Measurements from ENCODE around the gene NDUFB11.
A peak's percentile ranks its signal among the peaks of the same experiment; 100 is the strongest.
"Not testable (repeated sequence)": the region's sequence is repeated elsewhere in the genome, so short reads cannot be mapped to it uniquely, and the experiment has no call there.

Gene NDUFB11

DNA sequence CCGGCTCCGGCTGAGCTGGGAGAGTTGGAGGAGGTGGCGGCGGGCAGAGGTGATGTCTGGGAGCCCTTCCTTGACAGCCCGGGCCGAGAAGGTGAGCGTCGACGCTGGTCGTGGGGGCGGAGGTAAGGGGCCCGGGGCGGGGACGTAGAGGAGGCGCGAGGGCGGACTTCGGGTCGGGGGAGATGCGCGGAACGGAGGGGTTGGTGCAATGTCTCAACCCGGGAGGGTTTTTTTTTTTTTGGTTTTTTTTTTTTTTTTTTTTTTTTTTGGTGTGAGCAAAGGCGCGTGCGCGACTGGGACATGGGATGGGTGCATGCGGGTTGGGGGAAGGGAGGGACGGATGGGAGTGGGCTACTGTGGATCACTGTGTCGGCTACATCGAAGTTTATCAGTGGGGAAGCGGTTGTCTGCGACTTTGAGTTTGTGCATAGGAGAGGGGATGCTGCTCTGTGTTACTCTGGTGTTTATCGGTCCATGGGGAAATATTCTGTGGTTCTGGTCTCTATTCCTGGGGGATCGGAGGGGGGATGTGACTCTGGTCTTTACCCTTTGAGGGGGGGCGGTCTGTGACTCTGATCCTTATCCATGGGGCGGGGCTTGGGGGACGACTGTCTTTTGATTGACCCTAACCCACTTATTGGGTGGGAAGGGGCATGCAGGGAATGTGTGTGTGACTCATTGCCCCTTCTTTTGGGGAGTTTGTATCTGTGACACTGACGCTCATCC, 1.1 kb upstream of the NDUFB11 start:
- no peak for DNase-seq

GRCh38 chrX:47143894-47144625, 442 bp downstream of the NDUFB11 start:
- no peak for DNase-seq

GRCh38 chrX:47138171-47138570, 6.3 kb downstream of the NDUFB11 start:
- no peak for DNase-seq

GRCh38 chrX:47135650-47136049, 8.9 kb downstream of the NDUFB11 start:
- DNase-seq = not testable (repeated sequence)

- no peak for DNase-seq
Measured at GRCh38 chrX:47133493-47133892, 11.0 kb downstream of the NDUFB11 start.

DNA sequence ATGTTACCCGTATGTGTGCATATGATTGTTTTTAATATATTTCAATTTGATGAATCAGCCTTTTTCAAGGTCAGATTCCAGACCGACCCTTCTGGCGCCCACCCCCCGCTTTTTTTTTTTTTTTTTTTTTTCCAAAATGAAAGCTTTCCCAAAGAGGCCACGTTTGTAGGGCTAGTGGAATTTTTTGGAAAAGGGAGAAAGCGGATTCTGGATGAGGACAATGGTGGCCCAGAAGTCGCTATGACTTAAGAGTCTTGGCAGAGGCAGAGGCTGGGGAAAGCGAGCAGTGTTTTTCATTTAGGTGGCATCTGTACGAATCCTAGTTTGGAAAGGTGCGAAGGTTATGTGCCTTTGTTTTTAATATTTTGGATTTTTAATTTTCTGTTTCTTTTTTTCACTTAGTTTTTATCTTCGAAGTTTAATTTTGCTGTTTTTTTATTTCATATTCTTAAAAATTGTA, 14.6 kb downstream of the NDUFB11 start:
- DNase-seq = no peak

DNA sequence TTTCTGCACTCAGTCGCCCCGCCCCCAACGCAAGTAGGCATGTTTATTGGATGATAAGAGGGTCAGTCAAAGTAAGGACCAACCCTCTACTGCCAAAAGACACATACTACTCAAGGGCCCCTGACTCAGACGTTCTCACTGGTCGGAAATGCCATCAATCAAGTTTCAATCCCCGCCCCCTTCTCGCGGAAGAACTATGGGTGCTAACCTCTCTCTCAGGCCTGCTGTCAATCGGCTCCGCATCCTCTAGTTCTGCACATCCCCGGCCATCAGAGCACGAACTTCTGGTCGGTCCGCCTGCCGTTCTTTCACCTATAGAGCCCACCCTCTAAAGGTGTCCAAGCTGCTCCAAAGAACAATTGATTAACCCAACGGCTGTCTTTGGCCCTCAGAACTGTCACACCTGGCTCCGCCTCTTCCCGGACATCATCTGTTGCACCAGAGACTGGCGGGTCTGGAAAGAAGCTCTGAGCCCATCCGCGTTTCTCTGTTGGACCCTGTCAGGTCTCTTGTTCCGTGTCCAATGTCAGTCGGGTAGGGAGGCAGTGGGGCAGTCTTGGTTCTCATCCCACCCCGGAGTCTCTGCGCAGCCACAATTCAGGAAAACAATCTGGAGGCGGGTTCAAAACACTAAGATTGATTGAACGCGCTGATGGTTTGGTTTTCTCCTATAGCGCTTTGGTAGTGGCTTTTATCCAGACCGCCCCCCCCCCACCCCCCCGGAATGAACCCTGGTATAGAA, 15.2 kb downstream of the NDUFB11 start:
- peak; percentile 80 for DNase-seq

- not testable (repeated sequence) for DNase-seq
Measured at GRCh38 chrX:47124466-47124865, 20.0 kb downstream of the NDUFB11 start.

DNA sequence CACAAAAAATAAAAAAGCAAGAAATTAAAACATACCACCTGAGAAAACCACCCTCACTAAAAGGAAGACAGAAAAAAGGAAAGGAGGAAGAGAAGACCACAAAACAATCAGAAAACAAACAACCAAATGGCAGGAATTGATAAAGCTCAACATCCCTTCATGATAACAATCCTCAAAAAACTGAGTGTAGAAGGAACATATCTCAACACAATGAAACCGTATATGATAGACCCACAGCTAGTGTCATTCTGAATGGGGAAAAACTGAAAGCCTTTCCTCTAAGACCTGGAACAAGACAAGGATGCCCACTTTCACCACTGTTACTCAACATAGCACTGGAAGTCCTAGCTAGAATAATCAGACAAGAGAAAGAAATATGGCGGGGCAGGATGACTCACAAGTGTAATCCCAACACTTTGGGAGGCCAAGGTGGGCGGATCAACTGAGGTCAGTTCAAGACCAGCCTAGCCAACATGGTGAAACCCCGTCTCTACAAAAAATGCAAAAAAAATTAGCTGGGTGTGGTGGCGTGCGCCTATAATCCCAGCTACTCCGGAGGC, 27.9 kb downstream of the NDUFB11 start:
- DNase-seq = not testable (repeated sequence)

GRCh38 chrX:47112316-47112954, 32.1 kb downstream of the NDUFB11 start:
- DNase-seq = no peak

DNA sequence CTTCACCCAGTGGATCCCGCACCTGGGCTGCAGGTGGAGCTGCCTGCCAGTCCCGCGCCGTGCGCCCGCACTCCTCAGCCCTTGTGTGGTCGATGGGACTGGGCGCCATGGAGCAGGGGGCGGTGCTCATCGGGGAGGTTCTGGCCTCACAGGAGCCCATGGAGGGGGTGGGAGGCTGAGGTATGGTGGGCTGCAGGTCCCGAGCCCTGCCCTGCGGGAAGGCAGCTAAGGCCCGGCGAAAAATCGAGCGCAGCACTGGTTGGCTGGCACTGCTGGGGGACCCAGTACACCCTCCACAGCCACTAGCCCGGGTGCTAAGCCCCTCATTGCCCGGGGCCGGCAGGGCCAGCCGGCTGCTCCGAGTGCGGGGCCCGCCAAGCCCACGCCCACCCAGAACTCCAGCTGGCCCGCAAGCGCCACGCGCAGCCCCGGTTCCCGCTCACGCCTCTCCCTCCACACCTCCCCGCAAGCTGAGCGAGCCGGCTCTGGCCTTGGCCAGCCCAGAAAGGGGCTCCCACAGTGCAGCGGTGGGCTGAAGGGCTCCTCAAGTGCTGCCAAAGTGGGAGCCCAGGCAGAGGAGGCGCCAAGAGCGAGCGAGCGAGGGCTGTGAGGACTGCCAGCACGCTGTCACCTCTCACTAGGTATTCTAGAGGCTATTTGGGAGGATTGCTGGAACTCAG, 33.4 kb downstream of the NDUFB11 start:
- not testable (repeated sequence) for DNase-seq

DNA sequence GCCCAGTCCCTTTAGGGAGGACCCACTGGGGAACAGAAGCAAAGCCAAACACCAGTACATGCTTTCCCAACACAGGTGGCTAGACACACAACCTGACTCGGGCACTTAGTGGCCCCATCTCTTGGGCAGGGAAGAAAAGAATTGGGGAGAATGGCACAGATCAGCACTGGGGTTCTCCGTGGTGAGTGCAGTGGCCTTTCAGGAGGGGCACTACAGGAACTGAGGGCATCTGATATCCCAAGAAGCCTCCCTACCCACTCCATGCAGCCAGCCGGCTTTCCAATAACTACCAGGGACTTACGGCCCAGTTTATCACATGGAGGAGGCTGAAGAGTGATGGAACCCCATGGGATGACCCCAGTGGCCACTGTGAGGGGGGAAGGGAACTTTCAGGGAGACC, 43.3 kb downstream of the NDUFB11 start:
- DNase-seq = no peak

GRCh38 chrX:47098338-47099094, 46.0 kb downstream of the NDUFB11 start:
- DNase-seq = no peak

DNA sequence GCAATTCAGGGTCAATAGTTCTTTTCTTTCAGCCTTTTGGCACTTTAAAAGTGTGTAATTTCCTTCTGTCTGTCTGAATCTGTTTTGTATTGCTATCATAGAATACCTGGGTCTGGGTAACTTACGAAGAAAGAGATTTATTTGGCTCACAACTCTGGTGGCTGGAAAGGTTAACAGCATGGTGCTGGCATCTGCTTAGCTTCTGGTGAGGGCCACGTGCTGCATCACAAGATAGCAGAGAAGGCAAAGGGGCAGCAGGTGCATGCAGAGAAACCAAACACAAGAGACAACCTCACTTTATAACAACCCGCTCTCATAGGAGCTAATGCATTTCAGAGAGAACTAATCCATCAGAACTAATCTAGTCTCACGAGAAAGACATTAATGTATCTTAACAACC, 47.5 kb downstream of the NDUFB11 start:
- DNase-seq = no peak

DNA sequence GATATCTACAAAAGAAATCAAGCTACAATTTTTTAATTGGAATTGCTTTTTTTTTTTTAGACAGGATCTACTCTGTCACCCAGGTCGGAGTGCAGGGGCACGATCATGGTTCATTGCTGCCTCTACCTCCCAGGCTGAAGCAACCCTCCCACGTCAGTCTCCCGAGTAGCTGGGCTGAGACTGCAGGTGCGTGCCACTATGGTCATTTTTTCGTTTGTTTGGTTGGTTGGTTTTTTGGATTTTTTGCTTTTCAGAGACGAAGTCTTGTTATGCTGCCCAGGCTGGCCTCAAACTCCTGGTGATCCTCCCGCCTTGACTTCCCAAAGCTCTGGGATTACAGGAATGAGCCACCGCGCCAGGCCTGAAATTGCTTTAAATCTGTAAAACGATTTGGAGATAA, 50.6 kb downstream of the NDUFB11 start:
- DNase-seq = no peak

DNA sequence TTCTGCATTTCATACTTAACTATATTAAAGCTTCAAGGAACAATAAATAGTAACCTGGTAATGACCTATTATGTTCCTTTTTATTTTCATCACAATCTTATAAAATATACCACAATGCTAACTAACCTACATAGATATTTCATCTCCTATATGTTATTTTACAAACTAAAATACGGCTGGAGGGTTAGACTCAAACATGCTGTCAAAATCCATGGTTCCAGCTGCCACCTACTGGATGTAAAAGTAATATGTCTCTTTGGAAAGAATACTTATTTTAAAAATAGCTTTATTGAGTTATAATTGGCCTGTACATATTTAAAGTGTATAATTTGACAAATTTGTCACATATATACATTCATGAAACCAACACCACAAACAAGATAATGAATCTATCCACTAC, 51.3 kb downstream of the NDUFB11 start:
- DNase-seq = no peak

Measured in NCI-H2081 treated with DMSO at 0.1 percent for 48 hours (cell line).